Astrocyte (in vitro differentiated cells and primary cell): ENCODE data around the gene SPAG9.

ENCODE experiments used
- EZH2 ChIP-seq: IDR thresholded peaks from 2 replicates; pipeline ENCODE4 v1.6.1; 2012; ENCODE audit warnings: mild to moderate bottlenecking, low read length, inconsistent platforms; ENCODE audit not compliant: insufficient read depth
- TF ChIP-seq, protein P1 (sequence below): IDR thresholded peaks from 2 replicates; pipeline ENCODE4 v1.5.1; 2011; ENCODE audit warnings: low read depth, mild to moderate bottlenecking, inconsistent platforms, low read length, moderate library complexity; ENCODE audit not compliant: insufficient read depth

DNA sequence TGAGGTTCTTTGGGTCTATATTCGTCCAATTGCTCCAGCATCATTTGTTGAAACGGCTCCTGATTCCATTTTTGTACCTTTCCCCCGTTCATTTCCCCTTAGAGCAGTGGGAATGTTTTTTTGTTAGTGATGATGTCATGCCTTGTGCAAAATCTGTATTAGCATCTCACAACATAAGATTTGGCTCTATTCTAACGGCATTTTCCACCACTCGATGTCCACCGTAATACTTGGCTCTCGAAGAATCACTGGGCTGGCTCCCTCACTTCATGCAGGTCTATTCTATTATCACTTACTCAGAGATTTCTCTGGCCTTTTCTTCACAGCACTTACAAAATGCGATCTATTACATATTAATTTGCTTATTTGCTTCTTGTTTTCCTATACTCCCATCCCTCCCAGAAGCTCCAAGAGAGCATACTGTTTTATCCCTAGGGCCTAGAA lies 32.1 kb upstream of the SPAG9 start:
- TF ChIP-seq EZH2 = no peak
- TF ChIP-seq, protein P1, sequence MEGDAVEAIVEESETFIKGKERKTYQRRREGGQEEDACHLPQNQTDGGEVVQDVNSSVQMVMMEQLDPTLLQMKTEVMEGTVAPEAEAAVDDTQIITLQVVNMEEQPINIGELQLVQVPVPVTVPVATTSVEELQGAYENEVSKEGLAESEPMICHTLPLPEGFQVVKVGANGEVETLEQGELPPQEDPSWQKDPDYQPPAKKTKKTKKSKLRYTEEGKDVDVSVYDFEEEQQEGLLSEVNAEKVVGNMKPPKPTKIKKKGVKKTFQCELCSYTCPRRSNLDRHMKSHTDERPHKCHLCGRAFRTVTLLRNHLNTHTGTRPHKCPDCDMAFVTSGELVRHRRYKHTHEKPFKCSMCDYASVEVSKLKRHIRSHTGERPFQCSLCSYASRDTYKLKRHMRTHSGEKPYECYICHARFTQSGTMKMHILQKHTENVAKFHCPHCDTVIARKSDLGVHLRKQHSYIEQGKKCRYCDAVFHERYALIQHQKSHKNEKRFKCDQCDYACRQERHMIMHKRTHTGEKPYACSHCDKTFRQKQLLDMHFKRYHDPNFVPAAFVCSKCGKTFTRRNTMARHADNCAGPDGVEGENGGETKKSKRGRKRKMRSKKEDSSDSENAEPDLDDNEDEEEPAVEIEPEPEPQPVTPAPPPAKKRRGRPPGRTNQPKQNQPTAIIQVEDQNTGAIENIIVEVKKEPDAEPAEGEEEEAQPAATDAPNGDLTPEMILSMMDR = no peak
